A673 (cell line): ENCODE results near the gene RAET1E.

Source experiments
- CTCF ChIP-seq: fragments of 300-800, 200-600 bp; sonication (generic); conservative IDR thresholded peaks from 2 replicates; pipeline ENCODE4 v1.5.1; 2017; ENCODE audit warnings: low read depth, mild to moderate bottlenecking, antibody characterized with exemption, low read length, moderate library complexity, mixed read lengths
- EZH2 ChIP-seq: fragments of 200-600 bp; sonication (generic); IDR thresholded peaks from 2 replicates; pipeline ENCODE4 v1.6.1; 2017; ENCODE audit warnings: borderline replicate concordance, low read depth, mild to moderate bottlenecking, mixed read lengths, antibody characterized with exemption, low read length; ENCODE audit not compliant: poor library complexity, severe bottlenecking

DNA sequence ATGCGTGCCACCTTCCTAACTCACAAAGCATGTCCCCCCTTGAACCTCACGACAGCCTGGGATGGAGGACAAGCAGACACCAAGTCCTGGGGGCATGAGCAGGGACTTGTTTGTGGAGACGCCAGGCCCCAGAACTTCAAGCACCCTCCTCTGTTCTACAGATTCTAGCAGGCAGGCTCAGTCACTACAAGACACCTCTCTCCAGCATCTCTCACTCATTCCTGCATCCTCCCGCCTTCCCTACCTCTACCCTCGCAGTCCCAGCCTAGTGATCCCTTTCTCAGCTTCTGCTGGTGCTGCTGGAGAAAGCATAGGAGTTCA is 37.4 kb downstream of the RAET1E start:
- TF ChIP-seq CTCF (no peak), EZH2 (no peak)
